Neural progenitor cell (in vitro differentiated cells): Measurements from ENCODE around the gene HGD. TPM values are rescaled to one million over a fixed set of nuclear protein-coding genes. Genes with fewer than 3 reads are reported as not detected.

Experiments used
- DNase-seq: peaks from one replicate; pipeline ENCODE4 v3.0.0-alpha.2; 2016; ENCODE audit warnings: low spot score
- H2AFZ ChIP-seq: fragments of 200-600 bp; sonication (generic); replicated peaks from 2 replicates; pipeline ENCODE4 v1.6.1; 2016; ENCODE audit warnings: antibody characterized with exemption
- H3F3A ChIP-seq: fragments of 200-600 bp; sonication (generic); 2 replicates; pipeline ENCODE4 v1.6.1; 2016; ENCODE audit warnings: antibody characterized with exemption, low read depth
- H3K27ac ChIP-seq: fragments of 200-600 bp; sonication (generic); 2 replicates; pipeline ENCODE4 v1.5.1; 2016; ENCODE audit warnings: mild to moderate bottlenecking
- H3K27me3 ChIP-seq: fragments of 200-600 bp; sonication (generic); 2 replicates; pipeline ENCODE4 v1.6.1; 2016; ENCODE audit warnings: mild to moderate bottlenecking, moderate library complexity
- H3K36me3 ChIP-seq: fragments of 200-600 bp; sonication (generic); 2 replicates; pipeline ENCODE4 v1.5.1; 2016
- H3K4me1 ChIP-seq: fragments of 200-600 bp; sonication (generic); 2 replicates; pipeline ENCODE4 v1.6.1; 2016; ENCODE audit warnings: mixed run types
- H3K4me2 ChIP-seq: fragments of 200-600 bp; sonication (generic); 2 replicates; pipeline ENCODE4 v1.6.1; 2016
- H3K4me3 ChIP-seq: fragments of 200-600 bp; sonication (generic); 2 replicates; pipeline ENCODE4 v1.5.1; 2016
- H3K79me2 ChIP-seq: fragments of 200-600 bp; sonication (generic); 2 replicates; pipeline ENCODE4 v1.6.1; 2016; ENCODE audit warnings: low read depth
- H3K9ac ChIP-seq: fragments of 200-600 bp; sonication (generic); 2 replicates; pipeline ENCODE4 v1.6.1; 2016
- H3K9me3 ChIP-seq: fragments of 200-600 bp; sonication (generic); 2 replicates; pipeline ENCODE4 v1.5.1; 2016; ENCODE audit warnings: low read depth
- H4K20me1 ChIP-seq: fragments of 200-600 bp; sonication (generic); 2 replicates; pipeline ENCODE4 v1.6.1; 2016; ENCODE audit warnings: low read depth
- H3K27ac Mint-ChIP-seq: 3 replicates; pipeline ENCODE4 v1.8.0; 2021; ENCODE audit warnings: mixed read lengths
- H3K27me3 Mint-ChIP-seq: 2 replicates; pipeline ENCODE4 v1.8.0; 2022; ENCODE audit warnings: low read depth, mild to moderate bottlenecking, inconsistent platforms, moderate library complexity, mixed read lengths; ENCODE audit not compliant: insufficient read depth
- H3K36me3 Mint-ChIP-seq: 3 replicates; pipeline ENCODE4 v1.8.0; 2021; ENCODE audit warnings: mixed read lengths
- H3K4me1 Mint-ChIP-seq: 3 replicates; pipeline ENCODE4 v1.8.0; 2021; ENCODE audit warnings: mixed read lengths
- H3K4me3 Mint-ChIP-seq: 3 replicates; pipeline ENCODE4 v1.8.0; 2021; ENCODE audit warnings: mild to moderate bottlenecking, moderate library complexity, mixed read lengths
- H3K9me3 Mint-ChIP-seq: 3 replicates; pipeline ENCODE4 v1.8.0; 2020; ENCODE audit warnings: mixed read lengths
- CTCF ChIP-seq: fragments of 200-600 bp; sonication (generic); IDR thresholded peaks from 2 replicates; pipeline ENCODE4 v1.5.1; 2017; ENCODE audit warnings: antibody characterized with exemption, mild to moderate bottlenecking
- EZH2 ChIP-seq: fragments of 200-600 bp; sonication (generic); IDR thresholded peaks from 2 replicates; pipeline ENCODE4 v1.6.1; 2017; ENCODE audit warnings: antibody characterized with exemption, mild to moderate bottlenecking, moderate library complexity
- EZH2phosphoT487 ChIP-seq: fragments of 200-600 bp; sonication (generic); IDR thresholded peaks from 2 replicates; pipeline ENCODE4 v1.6.1; 2017; ENCODE audit warnings: antibody characterized with exemption
- total RNA-seq: library from RNA; depleted of rRNA; stranded (reverse); fragments of >200 nt; gene quantifications from 2 replicates; pipeline ENCODE4 v1.2.3, GENCODE V29; 2015; ENCODE audit warnings: low replicate concordance

Gene HGD
- total RNA-seq, 1 donor from 2014 or later = not detected

DNA sequence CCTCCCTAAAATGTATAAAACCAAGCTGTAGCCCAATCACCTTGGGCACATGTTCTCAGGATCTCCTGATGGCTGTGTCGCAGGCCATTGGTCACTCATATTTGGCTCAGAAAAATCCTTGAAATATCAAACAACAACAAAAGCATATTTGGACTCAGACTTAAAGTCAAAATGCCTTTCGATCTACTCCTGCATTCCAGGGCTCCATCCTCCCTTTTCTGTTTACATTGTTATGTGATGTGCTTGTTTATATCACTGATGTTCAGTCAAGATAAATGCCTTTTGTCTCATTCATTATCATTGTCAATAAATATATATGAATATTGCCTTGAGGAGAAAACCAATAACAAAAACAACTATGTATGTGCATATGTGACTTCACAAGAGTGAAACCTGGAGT lies 31.7 kb downstream of the HGD start:
- TF ChIP-seq CTCF (no peak), EZH2 (no peak), EZH2phosphoT487 (no peak)
- Histone ChIP-seq H3K79me2 (no peaks in the 10 kb centered on the region), H3K9me3 (no peaks in the 10 kb centered on the region), H3K4me3 (no peak overlapping the region), H3F3A (no peaks in the 10 kb centered on the region), H3K27ac (no peak overlapping the region), H3K27me3 (no peaks in the 10 kb centered on the region), H3K4me1 (peaks cover 2% of the 10 kb centered on the region), H3K36me3 (no peaks in the 10 kb centered on the region), H4K20me1 (no peaks in the 10 kb centered on the region), H2AFZ (no peak overlapping the region), H3K4me2 (no peak overlapping the region), H3K9ac (no peak overlapping the region)
- no peak overlapping the region for H3K4me3 Mint-ChIP-seq
- H3K27me3 Mint-ChIP-seq = no peaks in the 10 kb centered on the region
- H3K9me3 Mint-ChIP-seq = no peaks in the 10 kb centered on the region
- H3K4me1 Mint-ChIP-seq = peaks cover 8% of the 10 kb centered on the region
- no peak overlapping the region for H3K27ac Mint-ChIP-seq
- DNase-seq = no peak
- no peaks in the 10 kb centered on the region for H3K36me3 Mint-ChIP-seq

- Mint-ChIP-seq H3K4me1 (peaks cover 12% of the 10 kb centered on the region), H3K27ac (no peak overlapping the region), H3K27me3 (no peaks in the 10 kb centered on the region), H3K9me3 (no peaks in the 10 kb centered on the region), H3K4me3 (no peak overlapping the region), H3K36me3 (no peaks in the 10 kb centered on the region)
- no peak overlapping the region for H3K4me3 ChIP-seq
- H3F3A ChIP-seq = no peaks in the 10 kb centered on the region
- H3K9me3 ChIP-seq = no peaks in the 10 kb centered on the region
- DNase-seq = no peak
- H3K4me2 ChIP-seq = no peak overlapping the region
- no peak overlapping the region for H3K27ac ChIP-seq
- TF ChIP-seq CTCF = no peak
- no peak overlapping the region for H2AFZ ChIP-seq
- H3K36me3 ChIP-seq = no peaks in the 10 kb centered on the region
- H3K79me2 ChIP-seq = no peaks in the 10 kb centered on the region
- no peaks in the 10 kb centered on the region for H4K20me1 ChIP-seq
- no peaks in the 10 kb centered on the region for H3K27me3 ChIP-seq
- H3K9ac ChIP-seq = no peak overlapping the region
- H3K4me1 ChIP-seq = peaks cover 3% of the 10 kb centered on the region
Measured at GRCh38 chr3:120649830-120650233, 32.2 kb downstream of the HGD start.

GRCh38 chr3:120648290-120648689 lies 33.7 kb downstream of the HGD start:
- DNase-seq = no peak
- H3K4me3 ChIP-seq = no peak overlapping the region
- peaks cover 17% of the 10 kb centered on the region for H3K4me1 Mint-ChIP-seq
- no peak overlapping the region for H3K9ac ChIP-seq
- no peak for TF ChIP-seq CTCF
- no peak for TF ChIP-seq EZH2
- no peak for TF ChIP-seq EZH2phosphoT487
- H3K4me3 Mint-ChIP-seq = no peak overlapping the region
- H2AFZ ChIP-seq = no peak overlapping the region
- H4K20me1 ChIP-seq = no peaks in the 10 kb centered on the region
- no peaks in the 10 kb centered on the region for H3K79me2 ChIP-seq
- H3F3A ChIP-seq = no peaks in the 10 kb centered on the region
- peaks cover 3% of the 10 kb centered on the region for H3K4me1 ChIP-seq
- no peaks in the 10 kb centered on the region for H3K9me3 Mint-ChIP-seq
- peaks cover 2% of the 10 kb centered on the region for H3K27me3 Mint-ChIP-seq
- no peak overlapping the region for H3K27ac ChIP-seq
- H3K4me2 ChIP-seq = no peak overlapping the region
- no peaks in the 10 kb centered on the region for H3K27me3 ChIP-seq
- H3K27ac Mint-ChIP-seq = no peak overlapping the region
- H3K36me3 ChIP-seq = no peaks in the 10 kb centered on the region
- H3K9me3 ChIP-seq = no peaks in the 10 kb centered on the region
- H3K36me3 Mint-ChIP-seq = no peaks in the 10 kb centered on the region
